Ascending aorta (tissue), 2 donors: ENCODE results near the gene CTTN. TPM values are rescaled to one million over a fixed set of nuclear protein-coding genes. Genes with fewer than 3 reads are reported as not detected.

Source experiments
- DNase-seq, 2 donors: peaks; one replicate each; pipeline ENCODE4 v3.0.0-alpha.2; 2019; ENCODE audit warnings: low spot score in 2 of 2
- H3K27ac ChIP-seq, 2 donors: fragments of 200-600 bp; sonication (generic); one replicate each; pipeline ENCODE4 v1.5.1; 2016 to 2017; ENCODE audit warnings: mild to moderate bottlenecking in 1 of 2
- H3K27me3 ChIP-seq: fragments of 200-600 bp; sonication (generic); one replicate; pipeline ENCODE4 v1.5.1; 2017
- H3K36me3 ChIP-seq, 2 donors: fragments of 200-600 bp; sonication (generic); one replicate each; pipeline ENCODE4 v1.5.1; 2016
- H3K4me1 ChIP-seq, 2 donors: fragments of 200-600 bp; sonication (generic); one replicate each; pipeline ENCODE4 v1.5.1; 2016 to 2017; ENCODE audit warnings: mild to moderate bottlenecking in 1 of 2
- H3K4me3 ChIP-seq, 2 donors: fragments of 200-600 bp; sonication (generic); one replicate each; pipeline ENCODE4 v1.5.1; 2016 to 2017; ENCODE audit warnings: mild to moderate bottlenecking in 1 of 2
- H3K9me3 ChIP-seq, 2 donors: fragments of 200-600 bp; sonication (generic); one replicate each; pipeline ENCODE4 v1.5.1; 2016
- intact Hi-C: fragments of 100-400 bp; cut with DNase I; formaldehyde crosslinking; loops from one replicate; pipeline ENCODE4 v1.15.1; 2023
- total RNA-seq: library from RNA; depleted of rRNA; stranded (reverse); fragments of >200 nt; gene quantifications from one replicate; pipeline ENCODE4 v1.1.0, GENCODE V29; 2016
- TF ChIP-seq, protein P1 (sequence below), 3 experiments: fragments of 200-600 bp in 2 of 3; fragments of 450-650 bp in 1 of 3; sonication (generic) in 2 of 3; IDR thresholded peaks; one replicate each; pipeline ENCODE4 v1.5.1; 2016 to 2019; ENCODE audit warnings: antibody characterized with exemption in 3 of 3, mild to moderate bottlenecking in 1 of 3, moderate library complexity in 1 of 3

CTTN gene
- total RNA-seq, 1 donor from 2014 or later, result 166 TPM

- H3K4me3 ChIP-seq, result no peak overlapping the region
- H3K4me1 ChIP-seq, result no peaks in the 10 kb centered on the region
- no peak overlapping the region for H3K27ac ChIP-seq
- DNase-seq, result no peak
- H3K36me3 ChIP-seq, result no peaks in the 10 kb centered on the region
- no peaks in the 10 kb centered on the region for H3K27me3 ChIP-seq
- no peaks in the 10 kb centered on the region for H3K9me3 ChIP-seq
- TF ChIP-seq, protein P1, sequence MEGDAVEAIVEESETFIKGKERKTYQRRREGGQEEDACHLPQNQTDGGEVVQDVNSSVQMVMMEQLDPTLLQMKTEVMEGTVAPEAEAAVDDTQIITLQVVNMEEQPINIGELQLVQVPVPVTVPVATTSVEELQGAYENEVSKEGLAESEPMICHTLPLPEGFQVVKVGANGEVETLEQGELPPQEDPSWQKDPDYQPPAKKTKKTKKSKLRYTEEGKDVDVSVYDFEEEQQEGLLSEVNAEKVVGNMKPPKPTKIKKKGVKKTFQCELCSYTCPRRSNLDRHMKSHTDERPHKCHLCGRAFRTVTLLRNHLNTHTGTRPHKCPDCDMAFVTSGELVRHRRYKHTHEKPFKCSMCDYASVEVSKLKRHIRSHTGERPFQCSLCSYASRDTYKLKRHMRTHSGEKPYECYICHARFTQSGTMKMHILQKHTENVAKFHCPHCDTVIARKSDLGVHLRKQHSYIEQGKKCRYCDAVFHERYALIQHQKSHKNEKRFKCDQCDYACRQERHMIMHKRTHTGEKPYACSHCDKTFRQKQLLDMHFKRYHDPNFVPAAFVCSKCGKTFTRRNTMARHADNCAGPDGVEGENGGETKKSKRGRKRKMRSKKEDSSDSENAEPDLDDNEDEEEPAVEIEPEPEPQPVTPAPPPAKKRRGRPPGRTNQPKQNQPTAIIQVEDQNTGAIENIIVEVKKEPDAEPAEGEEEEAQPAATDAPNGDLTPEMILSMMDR (IDR thresholded peaks at IDR 0.05), result peak in 1 of 3 experiments; percentile 22
- intact Hi-C loops, result no loop called here
Measured at GRCh38 chr11:70471254-70471653, 72.9 kb downstream of the CTTN start.

- Histone ChIP-seq H3K27ac (no peak overlapping the region), H3K27me3 (no peaks in the 10 kb centered on the region), H3K9me3 (no peaks in the 10 kb centered on the region), H3K36me3 (no peaks in the 10 kb centered on the region), H3K4me3 (no peak overlapping the region), H3K4me1 (no peaks in the 10 kb centered on the region)
- intact Hi-C loops, result no loop called here
- DNase-seq, result no peak
- TF ChIP-seq, protein P1 (IDR thresholded peaks at IDR 0.05), result no peak
Measured at GRCh38 chr11:70472240-70472639, 73.9 kb downstream of the CTTN start.

DNA sequence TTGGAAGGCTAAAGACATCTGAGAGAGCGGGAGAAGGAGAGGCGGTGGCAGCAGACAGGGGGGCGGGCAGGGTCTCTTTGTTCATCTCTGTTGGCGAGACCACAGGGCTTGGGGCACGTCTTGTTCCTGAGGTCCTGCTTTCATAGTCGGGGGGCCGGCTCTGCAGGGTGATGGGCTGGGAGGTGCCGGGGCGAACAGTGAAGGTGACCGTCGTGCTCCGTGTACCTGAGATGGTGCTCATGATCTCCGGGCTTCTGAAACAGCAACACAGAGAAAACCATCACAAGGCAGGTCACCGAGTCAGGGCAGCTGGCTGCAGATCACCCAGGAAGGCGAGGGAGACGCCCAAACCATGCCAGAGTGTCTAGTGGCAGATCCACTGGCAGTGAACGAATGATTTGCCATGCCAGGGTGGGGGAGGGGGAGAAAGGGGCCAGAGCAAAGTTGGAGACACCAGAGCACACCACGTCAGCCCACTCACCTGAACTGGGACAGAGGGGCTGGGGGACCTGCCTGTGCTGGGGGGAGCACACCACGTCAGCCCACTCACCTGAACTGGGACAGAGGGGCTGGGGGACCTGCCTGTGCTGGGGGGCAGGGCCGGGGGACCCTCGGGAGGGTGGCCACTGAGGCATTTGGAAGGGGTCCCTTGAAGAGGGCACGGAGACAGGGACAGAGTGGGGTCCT lies 75.0 kb downstream of the CTTN start:
- H3K4me3 ChIP-seq, result no peak overlapping the region
- H3K36me3 ChIP-seq, result no peaks in the 10 kb centered on the region
- TF ChIP-seq, protein P1 (IDR thresholded peaks at IDR 0.05), result no peak
- intact Hi-C loops, result no loop called here
- H3K9me3 ChIP-seq, result no peaks in the 10 kb centered on the region
- H3K27me3 ChIP-seq, result no peaks in the 10 kb centered on the region
- no peak overlapping the region for H3K27ac ChIP-seq
- no peaks in the 10 kb centered on the region for H3K4me1 ChIP-seq
- no peak for DNase-seq

GRCh38 chr11:70473873-70474690 lies 75.8 kb downstream of the CTTN start:
- no peaks in the 10 kb centered on the region for H3K36me3 ChIP-seq
- H3K9me3 ChIP-seq, result no peaks in the 10 kb centered on the region
- H3K27me3 ChIP-seq, result no peaks in the 10 kb centered on the region
- no peak for DNase-seq
- no peak overlapping the region for H3K4me3 ChIP-seq
- H3K27ac ChIP-seq, result no peak overlapping the region
- intact Hi-C loops, result no loop called here
- TF ChIP-seq, protein P1 (IDR thresholded peaks at IDR 0.05), result no peak
- no peaks in the 10 kb centered on the region for H3K4me1 ChIP-seq

DNA sequence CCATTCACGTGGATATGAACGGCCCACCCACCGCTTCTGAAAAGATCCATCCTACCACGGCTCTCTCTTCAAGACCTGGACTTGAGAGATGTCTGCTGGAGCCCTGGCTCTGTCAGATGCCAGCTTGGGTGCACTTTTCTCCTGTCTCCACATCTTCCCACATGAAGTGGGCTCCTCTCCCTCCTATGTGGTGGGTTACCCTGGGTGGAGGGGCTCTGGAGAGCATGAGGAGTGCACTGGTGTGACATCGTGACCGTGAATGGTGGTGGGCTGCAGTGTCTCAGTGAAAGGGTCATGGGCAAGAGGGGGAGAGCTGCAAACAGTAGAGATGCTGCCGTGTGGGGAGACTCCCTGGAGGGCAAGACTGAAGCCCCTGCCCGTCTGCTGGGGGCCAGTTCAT lies 76.4 kb downstream of the CTTN start:
- H3K27ac ChIP-seq, result no peak overlapping the region
- DNase-seq, result no peak
- intact Hi-C loops, result no loop called here
- no peaks in the 10 kb centered on the region for H3K9me3 ChIP-seq
- no peaks in the 10 kb centered on the region for H3K36me3 ChIP-seq
- no peaks in the 10 kb centered on the region for H3K4me1 ChIP-seq
- TF ChIP-seq, protein P1 (IDR thresholded peaks at IDR 0.05), result no peak
- H3K27me3 ChIP-seq, result no peaks in the 10 kb centered on the region
- no peak overlapping the region for H3K4me3 ChIP-seq
